Measurements from ENCODE around the gene SLCO2A1. TPM values are rescaled to one million over a fixed set of nuclear protein-coding genes. Genes with fewer than 3 reads are reported as not detected.

SLCO2A1 gene
- total RNA-seq, 6 donors from 2014 or later = 56.2 to 308 (median 133) TPM

DNA sequence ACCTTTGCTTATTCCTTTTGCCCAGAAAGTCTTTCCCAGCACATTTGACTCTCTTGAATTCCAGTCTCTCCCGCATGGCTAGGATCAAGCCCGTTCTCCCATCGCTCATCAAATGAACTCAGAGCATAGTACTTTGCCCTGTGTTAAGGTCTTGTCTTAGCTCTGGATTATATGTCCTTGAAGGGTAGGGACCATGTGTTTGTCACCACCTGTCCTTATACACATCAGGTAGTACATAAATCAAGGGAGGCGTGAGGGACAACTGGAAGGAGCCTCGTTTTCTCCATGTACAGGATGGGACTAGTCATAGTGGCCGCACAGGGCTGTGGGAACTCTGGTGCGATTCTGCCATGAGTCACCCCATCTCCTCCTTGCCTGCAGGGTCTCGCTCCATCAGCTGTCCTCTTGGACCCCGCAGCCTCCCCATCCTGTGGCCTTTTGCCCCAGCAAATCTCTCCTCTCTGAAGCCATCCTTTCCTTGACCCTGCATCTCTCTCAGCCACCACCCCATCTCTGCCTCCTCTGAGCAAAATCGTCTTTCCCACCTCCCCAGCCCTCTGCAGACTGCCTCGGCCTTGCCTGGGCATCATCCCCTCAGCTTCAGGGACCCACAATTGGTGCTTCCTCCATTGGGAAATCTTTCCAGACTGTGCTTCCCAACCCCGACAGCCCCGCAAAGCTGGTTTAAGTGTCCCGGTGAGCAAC lies 100.7 kb downstream of the SLCO2A1 start:
- Histone ChIP-seq H3K27ac (no peak overlapping the region), H3K36me3 (peaks cover 0 to 12% (median 0%) of the 10 kb centered on the region in 4 donors), H3K27me3 (no peaks in the 10 kb centered on the region), H3K4me3 (no peak overlapping the region), H3K9me3 (no peaks in the 10 kb centered on the region), H3K4me1 (peaks cover 9 to 18% (median 10%) of the 10 kb centered on the region in 4 donors)
- ATAC-seq (ENCODE audit: low FRiP score in 2 of 2) (no peak), DNase-seq (no peak)
- no peak for TF ChIP-seq EP300 (IDR thresholded peaks at IDR 0.05)
- TF ChIP-seq POLR2A (IDR thresholded peaks at IDR 0.05) = no peak
- TF ChIP-seq POLR2AphosphoS5 (IDR thresholded peaks at IDR 0.05) = no peak
- TF ChIP-seq, protein P1, sequence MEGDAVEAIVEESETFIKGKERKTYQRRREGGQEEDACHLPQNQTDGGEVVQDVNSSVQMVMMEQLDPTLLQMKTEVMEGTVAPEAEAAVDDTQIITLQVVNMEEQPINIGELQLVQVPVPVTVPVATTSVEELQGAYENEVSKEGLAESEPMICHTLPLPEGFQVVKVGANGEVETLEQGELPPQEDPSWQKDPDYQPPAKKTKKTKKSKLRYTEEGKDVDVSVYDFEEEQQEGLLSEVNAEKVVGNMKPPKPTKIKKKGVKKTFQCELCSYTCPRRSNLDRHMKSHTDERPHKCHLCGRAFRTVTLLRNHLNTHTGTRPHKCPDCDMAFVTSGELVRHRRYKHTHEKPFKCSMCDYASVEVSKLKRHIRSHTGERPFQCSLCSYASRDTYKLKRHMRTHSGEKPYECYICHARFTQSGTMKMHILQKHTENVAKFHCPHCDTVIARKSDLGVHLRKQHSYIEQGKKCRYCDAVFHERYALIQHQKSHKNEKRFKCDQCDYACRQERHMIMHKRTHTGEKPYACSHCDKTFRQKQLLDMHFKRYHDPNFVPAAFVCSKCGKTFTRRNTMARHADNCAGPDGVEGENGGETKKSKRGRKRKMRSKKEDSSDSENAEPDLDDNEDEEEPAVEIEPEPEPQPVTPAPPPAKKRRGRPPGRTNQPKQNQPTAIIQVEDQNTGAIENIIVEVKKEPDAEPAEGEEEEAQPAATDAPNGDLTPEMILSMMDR (IDR thresholded peaks at IDR 0.05) = no peak
- 88 to 91% methylated on average over 11 to 14 of the region's 14 CpGs for WGBS, 2 donors

DNA sequence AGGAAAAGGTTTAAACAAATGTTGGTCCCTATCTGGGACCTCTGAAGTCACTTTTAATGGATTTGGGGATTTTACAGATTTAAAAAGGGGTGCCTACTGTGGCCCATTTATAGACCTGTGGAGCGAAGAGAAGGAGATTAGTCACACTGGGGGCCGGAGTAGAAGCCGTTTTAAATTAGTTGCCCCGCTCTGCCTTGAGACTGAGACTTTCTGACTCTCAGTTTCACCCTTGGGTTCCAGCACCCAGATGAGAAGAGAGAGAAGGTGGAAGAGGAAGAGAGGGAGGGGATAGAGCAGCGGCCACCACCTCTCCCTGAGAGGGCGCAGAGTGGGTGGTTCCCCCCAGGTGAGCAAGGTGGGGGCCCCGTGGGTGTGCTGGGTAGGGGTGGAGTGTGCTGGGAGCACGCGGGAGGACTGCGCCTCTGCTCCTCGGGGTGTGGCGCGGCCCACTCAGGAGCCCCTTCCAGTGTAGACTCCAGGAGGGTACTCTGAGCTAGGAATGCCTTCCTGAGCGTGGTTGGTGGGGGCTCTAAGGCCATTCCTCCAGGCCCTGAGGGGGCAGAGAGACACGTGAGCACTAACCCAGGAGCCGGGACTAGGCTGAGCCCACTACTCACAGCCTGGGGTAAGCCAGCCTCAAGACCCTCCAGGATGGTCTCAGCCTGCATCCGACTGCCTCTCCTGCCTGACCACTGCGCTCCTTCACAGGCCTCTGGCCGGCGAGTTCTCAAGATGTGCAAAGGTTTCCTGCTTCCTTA lies 101.4 kb downstream of the SLCO2A1 start:
- Histone ChIP-seq H3K27ac (no peak overlapping the region), H3K27me3 (no peaks in the 10 kb centered on the region), H3K36me3 (peaks cover 0 to 7% (median 0%) of the 10 kb centered on the region in 4 donors), H3K9me3 (no peaks in the 10 kb centered on the region), H3K4me3 (peak overlapping the region in 1 of 4 donors; percentile 54), H3K4me1 (peaks cover 9 to 18% (median 10%) of the 10 kb centered on the region in 4 donors)
- ATAC-seq (ENCODE audit: low FRiP score in 2 of 2) (peak in 1 of 2 donors; percentile 48), DNase-seq (peak in 1 of 2 donors; percentile 60)
- TF ChIP-seq, protein P1 (IDR thresholded peaks at IDR 0.05) = no peak
- TF ChIP-seq EP300 (IDR thresholded peaks at IDR 0.05) (no peak), POLR2AphosphoS5 (IDR thresholded peaks at IDR 0.05) (no peak), POLR2A (IDR thresholded peaks at IDR 0.05) (no peak)
- 74 to 86% methylated on average over 20 of the region's 20 CpGs for WGBS, 2 donors

DNA sequence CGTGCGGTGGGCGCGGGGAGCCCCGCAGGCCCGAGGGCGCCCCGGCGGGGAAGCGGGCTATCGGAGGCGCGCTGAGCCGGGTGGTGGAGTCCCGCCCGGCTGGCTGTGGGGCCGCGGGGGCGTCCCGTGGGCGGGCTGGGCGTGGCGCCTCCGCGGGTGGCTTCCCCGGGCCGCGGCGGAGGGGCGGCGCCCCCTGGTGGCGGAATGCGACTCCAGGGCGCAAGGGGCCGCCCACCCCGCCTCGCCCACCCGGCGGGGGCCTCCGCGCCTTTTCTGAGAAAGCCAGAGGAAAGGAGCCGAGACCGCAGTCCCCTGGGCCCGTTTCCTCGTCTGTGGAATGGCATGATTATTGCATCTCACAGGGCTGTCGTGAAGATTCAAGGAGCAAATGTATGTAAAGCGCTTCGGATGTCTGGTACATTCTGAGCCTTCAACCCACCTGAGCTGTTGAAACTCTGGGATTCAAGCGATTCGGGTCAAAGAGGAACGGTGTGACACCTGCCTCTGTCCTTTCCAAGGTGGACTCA lies 102.1 kb downstream of the SLCO2A1 start:
- Histone ChIP-seq H3K4me1 (peaks cover 9 to 18% (median 10%) of the 10 kb centered on the region in 4 donors), H3K27ac (peak overlapping the region in 1 of 4 donors; percentile 58), H3K36me3 (no peaks in the 10 kb centered on the region), H3K9me3 (no peaks in the 10 kb centered on the region), H3K4me3 (peak overlapping the region in 3 of 4 donors; percentile 46 to 64 (median 54)), H3K27me3 (no peaks in the 10 kb centered on the region)
- 5 to 6% methylated on average over 14 to 28 of the region's 51 CpGs for WGBS, 2 donors
- ATAC-seq (ENCODE audit: low FRiP score in 2 of 2) (peak; percentile 35 to 95), DNase-seq (peak; percentile 53 to 95)
- TF ChIP-seq, protein P1 (IDR thresholded peaks at IDR 0.05) = peak; percentile 90 to 95 (median 93)
- no peak for TF ChIP-seq POLR2AphosphoS5 (IDR thresholded peaks at IDR 0.05)

DNA sequence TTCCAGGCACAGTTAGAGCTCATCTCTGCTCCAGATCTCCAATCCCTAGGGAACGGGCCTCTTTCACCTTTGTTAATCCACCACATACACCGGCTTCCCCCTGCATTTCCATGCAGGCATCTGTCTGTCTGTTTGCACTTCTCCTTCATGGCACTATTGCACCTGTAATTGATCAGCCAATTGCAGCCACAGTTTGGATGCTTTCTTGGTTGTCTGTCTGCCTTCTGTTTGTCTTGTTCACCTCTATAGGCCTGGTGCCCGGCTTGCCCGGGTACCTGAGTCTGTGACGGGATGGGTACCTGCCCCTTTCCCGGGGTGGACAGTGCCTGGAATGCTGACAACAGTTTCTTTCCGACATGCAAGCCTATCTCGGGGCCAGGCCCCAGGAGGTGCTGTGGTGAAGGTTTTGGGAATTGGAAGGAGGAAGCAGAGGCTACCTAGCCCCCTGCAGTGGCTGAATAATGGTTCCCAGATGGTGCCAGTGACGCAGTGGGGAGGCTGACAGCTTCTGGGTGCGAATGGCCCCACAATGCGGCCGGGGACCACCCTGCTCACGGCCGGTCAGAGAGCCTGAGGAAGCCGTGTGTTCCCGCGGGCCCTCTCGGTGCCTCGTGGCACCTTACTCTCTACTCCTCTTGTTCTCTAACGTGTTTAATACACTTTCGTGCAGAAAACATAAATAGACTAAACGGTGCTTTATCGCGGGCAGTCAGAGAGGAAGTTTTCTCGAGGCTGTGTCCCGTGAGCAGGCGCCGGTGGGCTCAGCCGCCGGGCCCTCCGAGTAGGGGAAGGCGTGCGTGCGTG lies 102.8 kb downstream of the SLCO2A1 start:
- Histone ChIP-seq H3K36me3 (no peaks in the 10 kb centered on the region), H3K4me3 (peak overlapping the region in 3 of 4 donors; percentile 46 to 64 (median 54)), H3K27me3 (no peaks in the 10 kb centered on the region), H3K4me1 (peaks cover 9 to 18% (median 10%) of the 10 kb centered on the region in 4 donors), H3K27ac (peak overlapping the region in 1 of 4 donors; percentile 58), H3K9me3 (no peaks in the 10 kb centered on the region)
- no peak for DNase-seq
- ATAC-seq (ENCODE audit: low FRiP score in 2 of 2) = peak in 1 of 2 donors; percentile 10
- WGBS, 2 donors = 21 to 25% methylated on average over 32 to 34 of the region's 34 CpGs
- TF ChIP-seq POLR2A (IDR thresholded peaks at IDR 0.05) = no peak
- no peak for TF ChIP-seq EP300 (IDR thresholded peaks at IDR 0.05)
- TF ChIP-seq, protein P1 (IDR thresholded peaks at IDR 0.05) = no peak
- TF ChIP-seq POLR2AphosphoS5 (IDR thresholded peaks at IDR 0.05) = no peak
